ENCODE data around the gene FLNB.

FLNB gene

DNA sequence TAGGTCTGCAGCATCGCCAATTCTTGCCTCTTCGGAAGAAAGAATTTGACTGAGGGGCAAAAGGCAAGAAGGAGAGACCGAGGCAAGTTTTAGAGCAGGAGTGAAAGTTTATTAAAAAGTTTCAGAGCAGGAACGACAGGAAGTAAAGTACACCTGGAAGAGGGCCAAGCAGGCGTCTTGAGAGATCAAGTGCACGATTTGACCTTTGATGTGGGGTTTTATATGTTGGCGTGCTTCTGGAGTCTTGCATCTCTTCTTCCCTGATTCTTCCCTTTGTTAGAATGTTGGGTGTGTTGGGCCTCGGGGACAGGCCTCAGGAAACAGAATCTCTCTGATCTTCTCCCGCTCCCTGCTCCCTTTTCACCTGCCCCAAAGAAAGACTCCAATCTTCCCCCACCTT is 40.6 kb upstream of the FLNB start:
- H3K4me2 ChIP-seq (ENCODE audit: low read depth, low read length), result no peak overlapping the region
- H3K79me2 ChIP-seq (ENCODE audit: low read length), result no peaks in the 10 kb centered on the region
- H3K4me3 ChIP-seq (ENCODE audit: low read length), result no peak overlapping the region
- no peaks in the 10 kb centered on the region for H3F3A ChIP-seq (ENCODE audit: insufficient read depth, low read length)
- no peaks in the 10 kb centered on the region for H4K20me1 ChIP-seq (ENCODE audit: insufficient read depth, low read length)
- no peaks in the 10 kb centered on the region for H3K9me2 ChIP-seq (replicated peaks; ENCODE audit: insufficient read depth, low read length)
- TF ChIP-seq CTCF (IDR thresholded peaks at IDR 0.05; ENCODE audit: low read length) (no peak), EZH2 (optimal IDR thresholded peaks at IDR 0.05; ENCODE audit: low read depth, low read length) (no peak), EZH2phosphoT487 (IDR thresholded peaks at IDR 0.05; ENCODE audit: low read length) (no peak)
- no peaks in the 10 kb centered on the region for H3K36me3 ChIP-seq (replicated peaks; ENCODE audit: insufficient read depth, low read length)
- H3K9ac ChIP-seq (ENCODE audit: low read length), result no peak overlapping the region
- H3K27ac ChIP-seq (ENCODE audit: low read length), result no peak overlapping the region
- no peak for DNase-seq
- no peaks in the 10 kb centered on the region for H3K4me1 ChIP-seq (ENCODE audit: low read length)
- H3K27me3 ChIP-seq (replicated peaks; ENCODE audit: insufficient read depth, low read length), result no peaks in the 10 kb centered on the region
- H2AFZ ChIP-seq (ENCODE audit: low read length), result no peak overlapping the region
- no peaks in the 10 kb centered on the region for H3K9me3 ChIP-seq (replicated peaks; ENCODE audit: insufficient read depth, low read length)

DNA sequence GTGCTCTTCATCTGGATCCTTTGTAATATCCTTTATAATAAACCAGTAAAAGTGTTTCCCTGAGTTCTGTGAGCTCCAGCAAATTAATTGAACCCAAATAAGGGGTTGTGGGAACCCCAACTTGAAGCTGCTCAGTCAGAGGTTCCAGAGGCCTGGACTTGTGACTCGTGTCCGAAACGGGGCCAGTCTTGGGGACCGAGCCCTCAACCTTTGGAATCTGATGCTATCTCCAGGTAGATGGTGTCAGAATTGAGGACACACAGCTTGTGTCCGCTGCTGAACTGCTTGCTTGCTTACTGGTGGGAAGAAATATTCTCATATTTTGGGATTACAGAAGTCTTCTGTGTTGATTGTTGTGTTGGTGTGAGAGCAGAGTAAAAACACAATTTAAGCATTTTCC is 39.7 kb upstream of the FLNB start:
- no peak for TF ChIP-seq EZH2 (optimal IDR thresholded peaks at IDR 0.05; ENCODE audit: low read depth, low read length)
- TF ChIP-seq CTCF (IDR thresholded peaks at IDR 0.05; ENCODE audit: low read length), result no peak
- TF ChIP-seq EZH2phosphoT487 (IDR thresholded peaks at IDR 0.05; ENCODE audit: low read length), result no peak
- Histone ChIP-seq H3F3A (ENCODE audit: insufficient read depth, low read length) (no peaks in the 10 kb centered on the region), H3K9me2 (replicated peaks; ENCODE audit: insufficient read depth, low read length) (no peaks in the 10 kb centered on the region), H3K4me2 (ENCODE audit: low read depth, low read length) (no peak overlapping the region), H3K27me3 (replicated peaks; ENCODE audit: insufficient read depth, low read length) (no peaks in the 10 kb centered on the region), H3K27ac (ENCODE audit: low read length) (no peak overlapping the region), H3K4me3 (ENCODE audit: low read length) (no peak overlapping the region), H3K79me2 (ENCODE audit: low read length) (no peaks in the 10 kb centered on the region), H3K9ac (ENCODE audit: low read length) (no peak overlapping the region), H3K9me3 (replicated peaks; ENCODE audit: insufficient read depth, low read length) (no peaks in the 10 kb centered on the region), H3K4me1 (ENCODE audit: low read length) (no peaks in the 10 kb centered on the region), H3K36me3 (replicated peaks; ENCODE audit: insufficient read depth, low read length) (no peaks in the 10 kb centered on the region), H2AFZ (ENCODE audit: low read length) (no peak overlapping the region), H4K20me1 (ENCODE audit: insufficient read depth, low read length) (no peaks in the 10 kb centered on the region)
- no peak for DNase-seq

DNA sequence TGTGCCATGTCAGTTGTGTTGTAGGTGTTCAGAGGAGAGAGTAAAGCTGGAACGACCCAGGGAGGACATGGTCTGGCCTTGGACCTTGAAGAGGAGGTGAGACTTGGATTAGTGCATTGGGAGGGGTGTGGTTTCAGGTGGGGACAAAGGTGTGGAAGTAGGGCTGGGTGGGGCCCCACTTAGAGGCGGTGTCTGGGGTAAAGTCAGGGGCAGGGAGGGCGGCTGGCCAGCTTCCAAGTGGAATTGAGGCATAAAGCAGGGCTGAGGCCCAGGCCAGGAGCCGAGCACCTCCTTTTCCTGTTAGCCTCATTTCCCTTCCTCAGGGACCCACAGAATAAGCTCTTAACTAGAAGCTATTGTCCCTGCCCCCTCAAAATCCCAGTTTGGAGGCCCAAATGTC is 36.2 kb upstream of the FLNB start:
- Histone ChIP-seq H3K79me2 (ENCODE audit: low read length) (no peaks in the 10 kb centered on the region), H3K9me3 (replicated peaks; ENCODE audit: insufficient read depth, low read length) (no peaks in the 10 kb centered on the region), H2AFZ (ENCODE audit: low read length) (no peak overlapping the region), H3K27ac (ENCODE audit: low read length) (no peak overlapping the region), H3K4me2 (ENCODE audit: low read depth, low read length) (no peak overlapping the region), H4K20me1 (ENCODE audit: insufficient read depth, low read length) (no peaks in the 10 kb centered on the region), H3K4me3 (ENCODE audit: low read length) (no peak overlapping the region), H3K9ac (ENCODE audit: low read length) (no peak overlapping the region), H3K27me3 (replicated peaks; ENCODE audit: insufficient read depth, low read length) (no peaks in the 10 kb centered on the region), H3K9me2 (replicated peaks; ENCODE audit: insufficient read depth, low read length) (no peaks in the 10 kb centered on the region), H3F3A (ENCODE audit: insufficient read depth, low read length) (no peaks in the 10 kb centered on the region), H3K4me1 (ENCODE audit: low read length) (no peaks in the 10 kb centered on the region), H3K36me3 (replicated peaks; ENCODE audit: insufficient read depth, low read length) (no peaks in the 10 kb centered on the region)
- TF ChIP-seq EZH2 (optimal IDR thresholded peaks at IDR 0.05; ENCODE audit: low read depth, low read length) (no peak), CTCF (IDR thresholded peaks at IDR 0.05; ENCODE audit: low read length) (no peak), EZH2phosphoT487 (IDR thresholded peaks at IDR 0.05; ENCODE audit: low read length) (no peak)
- DNase-seq, result no peak
